H9 (cell line): ENCODE measurements around the gene PRMT6. TPM values are rescaled to one million over a fixed set of nuclear protein-coding genes. Genes with fewer than 3 reads are reported as not detected.

Experiments used
- DNase-seq: peaks from one replicate; pipeline ENCODE4 v3.0.0-alpha.2; 2017
- H2AFZ ChIP-seq: one replicate; pipeline ENCODE4 v1.6.1; 2013; ENCODE audit warnings: mild to moderate bottlenecking, low read length, control low read depth, moderate library complexity
- H2AK5ac ChIP-seq: 2 replicates; pipeline ENCODE4 v1.6.1; 2013; ENCODE audit warnings: low read length, control low read depth, mixed read lengths; ENCODE audit not compliant: insufficient read length
- H2BK120ac ChIP-seq: one replicate; pipeline ENCODE4 v1.6.1; 2013; ENCODE audit warnings: low read depth, mild to moderate bottlenecking, low read length, control low read depth, inconsistent platforms; ENCODE audit not compliant: poor library complexity, severe bottlenecking
- H2BK12ac ChIP-seq: 2 replicates; pipeline ENCODE4 v1.6.1; 2013; ENCODE audit warnings: low read length, control low read depth, mixed read lengths, low read depth; ENCODE audit not compliant: insufficient read length
- H2BK15ac ChIP-seq: 2 replicates; pipeline ENCODE4 v1.6.1; 2013; ENCODE audit warnings: low read depth, low read length, control low read depth
- H2BK20ac ChIP-seq: one replicate; pipeline ENCODE4 v1.6.1; 2013; ENCODE audit warnings: low read depth, mild to moderate bottlenecking, low read length, control low read depth, inconsistent platforms; ENCODE audit not compliant: poor library complexity, severe bottlenecking
- H2BK5ac ChIP-seq: 2 replicates; pipeline ENCODE4 v1.6.1; 2013; ENCODE audit warnings: low read length, control low read depth, mixed read lengths; ENCODE audit not compliant: insufficient read length
- H3K14ac ChIP-seq: 2 replicates; pipeline ENCODE4 v1.6.1; 2013; ENCODE audit warnings: low read length, control low read depth; ENCODE audit not compliant: insufficient read depth
- H3K18ac ChIP-seq: 2 replicates; pipeline ENCODE4 v1.6.1; 2013; ENCODE audit warnings: low read depth, mild to moderate bottlenecking, mixed read lengths, low read length, control low read depth; ENCODE audit not compliant: insufficient read length
- H3K23ac ChIP-seq: 2 replicates; pipeline ENCODE4 v1.6.1; 2013; ENCODE audit warnings: low read length, control low read depth, mixed read lengths, low read depth; ENCODE audit not compliant: insufficient read length
- H3K23me2 ChIP-seq: 2 replicates; pipeline ENCODE4 v1.6.1; 2013; ENCODE audit warnings: low read depth, mild to moderate bottlenecking, mixed read lengths, low read length, control low read depth; ENCODE audit not compliant: insufficient read length, poor library complexity, severe bottlenecking
- H3K27ac ChIP-seq: 2 replicates; pipeline ENCODE4 v1.5.1; 2013; ENCODE audit warnings: low read length, control low read depth, mixed read lengths, low read depth; ENCODE audit not compliant: insufficient read length
- H3K27me3 ChIP-seq: 2 replicates; pipeline ENCODE4 v1.6.1; 2013; ENCODE audit warnings: low read length, control low read depth, inconsistent platforms; ENCODE audit not compliant: insufficient read depth
- H3K4ac ChIP-seq: 2 replicates; pipeline ENCODE4 v1.6.1; 2013; ENCODE audit warnings: low read depth, mild to moderate bottlenecking, control low read depth, inconsistent platforms, low read length, moderate library complexity
- H3K4me1 ChIP-seq: 2 replicates; pipeline ENCODE4 v1.6.1; 2013; ENCODE audit warnings: low read length, control low read depth, inconsistent platforms; ENCODE audit not compliant: insufficient read depth
- H3K4me2 ChIP-seq: 2 replicates; pipeline ENCODE4 v1.6.1; 2013; ENCODE audit warnings: low read length, control low read depth, mixed read lengths; ENCODE audit not compliant: insufficient read length, insufficient read depth
- H3K56ac ChIP-seq: 2 replicates; pipeline ENCODE4 v1.6.1; 2013; ENCODE audit warnings: low read depth, mild to moderate bottlenecking, mixed read lengths, low read length, control low read depth; ENCODE audit not compliant: insufficient read length
- H3K79me1 ChIP-seq: 2 replicates; pipeline ENCODE4 v1.6.1; 2013; ENCODE audit warnings: low read depth, mild to moderate bottlenecking, moderate library complexity, low read length, control low read depth, inconsistent platforms; ENCODE audit not compliant: insufficient read depth, poor library complexity, severe bottlenecking
- H3K79me2 ChIP-seq: 2 replicates; pipeline ENCODE4 v1.6.1; 2013; ENCODE audit warnings: low read length, control low read depth, inconsistent platforms; ENCODE audit not compliant: insufficient read depth
- H3K9ac ChIP-seq: 2 replicates; pipeline ENCODE4 v1.6.1; 2013; ENCODE audit warnings: low read length, control low read depth, mixed read lengths; ENCODE audit not compliant: insufficient read length; ENCODE audit errors: extremely low read depth
- H3K9me3 ChIP-seq: one replicate; pipeline ENCODE4 v1.6.1; 2013; ENCODE audit warnings: low read depth, low read length, inconsistent platforms; ENCODE audit not compliant: control insufficient read depth
- H3T11ph ChIP-seq: one replicate; pipeline ENCODE4 v1.6.1; 2013; ENCODE audit warnings: mild to moderate bottlenecking, low read length, control low read depth, inconsistent platforms
- H4K20me1 ChIP-seq: one replicate; pipeline ENCODE4 v1.6.1; 2013; ENCODE audit not compliant: control insufficient read depth, insufficient read length, insufficient read depth
- H4K5ac ChIP-seq: 2 replicates; pipeline ENCODE4 v1.6.1; 2013; ENCODE audit warnings: low read depth, mild to moderate bottlenecking, mixed read lengths, low read length, control low read depth; ENCODE audit not compliant: insufficient read length
- H4K8ac ChIP-seq: replicated peaks from 2 replicates; pipeline ENCODE4 v1.6.1; 2013; ENCODE audit warnings: low read length, control low read depth, mixed read lengths, low read depth; ENCODE audit not compliant: insufficient read length
- H4K91ac ChIP-seq: 2 replicates; pipeline ENCODE4 v1.6.1; 2013; ENCODE audit warnings: low read depth, mild to moderate bottlenecking, moderate library complexity, mixed read lengths, low read length, control low read depth; ENCODE audit not compliant: insufficient read length
- H3K27ac Mint-ChIP-seq, 3 experiments: 2 replicates in 2 of 3; 3 replicates in 1 of 3; pipeline ENCODE4 v1.8.0; 2020 to 2021; ENCODE audit warnings: mixed read lengths in 3 of 3, mild to moderate bottlenecking in 1 of 3, moderate library complexity in 1 of 3
- H3K27me3 Mint-ChIP-seq: 2 replicates; pipeline ENCODE4 v1.8.0; 2021; ENCODE audit warnings: low read depth, mild to moderate bottlenecking, moderate library complexity, mixed read lengths
- H3K36me3 Mint-ChIP-seq, 3 experiments: 2 replicates in 2 of 3; 3 replicates in 1 of 3; pipeline ENCODE4 v1.8.0; 2020 to 2021; ENCODE audit warnings: low read depth in 3 of 3, mixed read lengths in 3 of 3; ENCODE audit not compliant: insufficient read depth in 1 of 3
- H3K4me1 Mint-ChIP-seq, 2 experiments: 2 replicates each; pipeline ENCODE4 v1.8.0; 2020; ENCODE audit warnings: mixed read lengths in 2 of 2
- H3K4me3 Mint-ChIP-seq, 2 experiments: 2 replicates in 1 of 2; 3 replicates in 1 of 2; pipeline ENCODE4 v1.8.0; 2020 to 2021; ENCODE audit warnings: mild to moderate bottlenecking in 2 of 2, mixed read lengths in 2 of 2, moderate library complexity in 1 of 2
- H3K9me3 Mint-ChIP-seq, 2 experiments: 2 replicates in 1 of 2; 3 replicates in 1 of 2; pipeline ENCODE4 v1.8.0; 2020; ENCODE audit warnings: mild to moderate bottlenecking in 2 of 2, mixed read lengths in 2 of 2, moderate library complexity in 1 of 2
- WGBS: extraction: QIAGEN DNeasy Blood & Tissue Kit; methylation state at CpG from one replicate; pipeline ENCODE4 v1.1.7; 2013; ENCODE audit warnings: missing lambda C conversion rate, low lambda C conversion rate, mixed read lengths; ENCODE audit not compliant: insufficient read length; ENCODE audit errors: extremely low coverage; 5-methylcytosine and 5-hydroxymethylcytosine counted together
- total RNA-seq: library from RNA; stranded (reverse); gene quantifications from 2 replicates; pipeline ENCODE4 v1.2.1, GENCODE V29; 2021
- TF ChIP-seq, protein P1 (sequence below): fragments of 200-600 bp; sonication (generic); conservative IDR thresholded peaks from 3 replicates; pipeline ENCODE4 v1.8.0; 2021; ENCODE audit warnings: antibody characterized with exemption, mild to moderate bottlenecking

The PRMT6 gene
- total RNA-seq, 1 experiment from 2014 or later: 37.5 TPM

- Histone ChIP-seq H3K27ac (no peak overlapping the region), H3K4me2 (peak overlapping the region; percentile 81), H3T11ph (no peak overlapping the region), H3K23me2 (peaks cover 9% of the 10 kb centered on the region), H4K8ac (no peak overlapping the region), H2BK12ac (no peak overlapping the region), H3K56ac (no peak overlapping the region), H2AFZ (no peak overlapping the region), H4K91ac (no peak overlapping the region), H3K18ac (no peak overlapping the region), H3K27me3 (no peaks in the 10 kb centered on the region), H2AK5ac (no peak overlapping the region), H4K20me1 (no peaks in the 10 kb centered on the region), H2BK120ac (no peak overlapping the region), H2BK15ac (no peak overlapping the region), H3K4me1 (peaks cover 5% of the 10 kb centered on the region; the same call in 1 of the 2 replicates), H3K23ac (no peak overlapping the region), H3K79me1 (no peaks in the 10 kb centered on the region), H4K5ac (no peak overlapping the region), H2BK20ac (no peak overlapping the region), H3K4ac (no peak overlapping the region), H3K9ac (peak overlapping the region; percentile 90), H3K9me3 (no peaks in the 10 kb centered on the region), H2BK5ac (no peak overlapping the region), H3K14ac (no peak overlapping the region), H3K79me2 (no peaks in the 10 kb centered on the region; the same call in 1 of the 2 replicates)
- H3K36me3 Mint-ChIP-seq: peaks cover 4 to 20% (median 12%) of the 10 kb centered on the region in 3 experiments
- H3K4me3 Mint-ChIP-seq: peak overlapping the region; percentile 94 to 95
- WGBS: no CpG with 5 or more reads among the region's 4 CpGs
- H3K4me1 Mint-ChIP-seq: peaks cover 20 to 25% of the 10 kb centered on the region in 2 experiments
- TF ChIP-seq, protein P1, sequence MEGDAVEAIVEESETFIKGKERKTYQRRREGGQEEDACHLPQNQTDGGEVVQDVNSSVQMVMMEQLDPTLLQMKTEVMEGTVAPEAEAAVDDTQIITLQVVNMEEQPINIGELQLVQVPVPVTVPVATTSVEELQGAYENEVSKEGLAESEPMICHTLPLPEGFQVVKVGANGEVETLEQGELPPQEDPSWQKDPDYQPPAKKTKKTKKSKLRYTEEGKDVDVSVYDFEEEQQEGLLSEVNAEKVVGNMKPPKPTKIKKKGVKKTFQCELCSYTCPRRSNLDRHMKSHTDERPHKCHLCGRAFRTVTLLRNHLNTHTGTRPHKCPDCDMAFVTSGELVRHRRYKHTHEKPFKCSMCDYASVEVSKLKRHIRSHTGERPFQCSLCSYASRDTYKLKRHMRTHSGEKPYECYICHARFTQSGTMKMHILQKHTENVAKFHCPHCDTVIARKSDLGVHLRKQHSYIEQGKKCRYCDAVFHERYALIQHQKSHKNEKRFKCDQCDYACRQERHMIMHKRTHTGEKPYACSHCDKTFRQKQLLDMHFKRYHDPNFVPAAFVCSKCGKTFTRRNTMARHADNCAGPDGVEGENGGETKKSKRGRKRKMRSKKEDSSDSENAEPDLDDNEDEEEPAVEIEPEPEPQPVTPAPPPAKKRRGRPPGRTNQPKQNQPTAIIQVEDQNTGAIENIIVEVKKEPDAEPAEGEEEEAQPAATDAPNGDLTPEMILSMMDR: no peak
- peak overlapping the region in 2 of 3 experiments; percentile 53 to 98; a peak in 3 of 7 replicates for H3K27ac Mint-ChIP-seq
- DNase-seq: no peak
- no peaks in the 10 kb centered on the region for H3K27me3 Mint-ChIP-seq
- no peaks in the 10 kb centered on the region; a peak in 1 of 5 replicates for H3K9me3 Mint-ChIP-seq
These were observed 2.0 kb downstream of the PRMT6 start for GRCh38 chr1:107058245-107059032.
